Activated CD4-positive, alpha-beta memory T cell treated with anti-CD3 and anti-CD28 coated beads, Interleukin-2, amount 10 ng/mL, durations not matched to agents 7 days and 5 days (primary cell): ENCODE data around the gene PCAT7. TPM values are rescaled to one million over a fixed set of nuclear protein-coding genes. Genes with fewer than 3 reads are reported as not detected.
A peak's percentile ranks its signal among the peaks of the same experiment; 100 is the strongest.
"Not testable (repeated sequence)": the region's sequence is repeated elsewhere in the genome, so short reads cannot be mapped to it uniquely, and the experiment has no call there.

ENCODE experiments used
- CTCF ChIA-PET: fragments of 350-600 bp; sonication (Branson Sonifier 250); formaldehyde crosslinking; loops from one replicate; lab custom pipeline; 2021; ENCODE audit warnings: antibody characterized with exemption, inconsistent platforms; lab: Charles Lee
- POLR2A ChIA-PET: fragments of 350-600 bp; sonication (Branson Sonifier 250); formaldehyde crosslinking; loops from one replicate; lab custom pipeline; 2021; ENCODE audit warnings: antibody characterized with exemption; lab: Charles Lee
- DNase-seq: peaks from one replicate; pipeline ENCODE4 v3.0.0-alpha.2; 2020
- H3K27ac Mint-ChIP-seq: one replicate; pipeline ENCODE4 v1.8.0; 2021; ENCODE audit warnings: mild to moderate bottlenecking, mixed read lengths
- H3K27me3 Mint-ChIP-seq: one replicate; pipeline ENCODE4 v1.8.0; 2021; ENCODE audit warnings: mixed read lengths
- H3K36me3 Mint-ChIP-seq: one replicate; pipeline ENCODE4 v1.8.0; 2021; ENCODE audit warnings: low read depth, mixed read lengths
- H3K4me1 Mint-ChIP-seq: one replicate; pipeline ENCODE4 v1.8.0; 2021; ENCODE audit warnings: mixed read lengths
- H3K4me3 Mint-ChIP-seq: one replicate; pipeline ENCODE4 v1.8.0; 2021; ENCODE audit warnings: mild to moderate bottlenecking, mixed read lengths
- H3K9me3 Mint-ChIP-seq: one replicate; pipeline ENCODE4 v1.8.0; 2021; ENCODE audit warnings: mixed read lengths
- total RNA-seq, 2 experiments: library from RNA; stranded (reverse); gene quantifications; one replicate each; pipeline ENCODE4 v1.2.3, GENCODE V29; 2021

PCAT7 gene
- total RNA-seq, 2 experiments from 2014 or later, result not detected

- Mint-ChIP-seq H3K36me3 (no peaks in the 10 kb centered on the region), H3K27ac (no peak overlapping the region), H3K9me3 (no peaks in the 10 kb centered on the region), H3K27me3 (peaks cover 31% of the 10 kb centered on the region), H3K4me1 (no peaks in the 10 kb centered on the region), H3K4me3 (no peak overlapping the region)
- ChIA-PET POLR2A (no interaction called here), CTCF (interaction anchor here (0.9 kb wide), 1 partner anchor 12 kb away, joined by 3 read pairs; no protein-coding TSS in a partner anchor)
- no peak for DNase-seq
These were observed 14.3 kb downstream of the PCAT7 start for GRCh38 chr9:94568972-94569712.

GRCh38 chr9:94576131-94576530, 21.2 kb downstream of the PCAT7 start:
- Mint-ChIP-seq H3K36me3 (no peaks in the 10 kb centered on the region), H3K9me3 (no peaks in the 10 kb centered on the region), H3K27ac (no peak overlapping the region), H3K4me1 (peaks cover 4% of the 10 kb centered on the region), H3K4me3 (no peak overlapping the region), H3K27me3 (peaks cover 22% of the 10 kb centered on the region)
- POLR2A ChIA-PET, result no interaction called here
- no peak for DNase-seq
- CTCF ChIA-PET, result no interaction called here

DNA sequence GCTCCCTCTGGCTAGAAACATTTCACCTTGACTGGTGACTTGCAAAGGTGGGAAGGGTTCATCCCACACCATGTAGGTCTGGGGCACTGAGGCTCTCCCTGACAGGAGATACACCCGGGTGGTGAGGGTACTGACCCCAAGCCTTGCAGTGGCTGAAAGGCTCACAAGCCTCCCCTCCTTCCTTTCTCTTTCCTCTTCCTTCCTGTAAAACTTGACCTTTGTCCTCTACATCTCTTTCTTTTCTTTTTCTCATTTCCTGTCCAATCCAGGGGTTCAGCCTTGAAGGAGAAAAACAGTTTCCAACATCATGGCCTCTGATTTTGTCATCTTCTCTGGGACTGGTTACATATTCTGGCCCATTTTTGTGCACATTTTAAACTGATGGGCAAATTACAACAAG, 22.2 kb downstream of the PCAT7 start:
- no peak for DNase-seq
- ChIA-PET CTCF (no interaction called here), POLR2A (no interaction called here)
- no peaks in the 10 kb centered on the region for H3K9me3 Mint-ChIP-seq
- no peak overlapping the region for H3K4me3 Mint-ChIP-seq
- H3K4me1 Mint-ChIP-seq, result peaks cover 4% of the 10 kb centered on the region
- H3K27me3 Mint-ChIP-seq, result peaks cover 19% of the 10 kb centered on the region
- H3K27ac Mint-ChIP-seq, result no peak overlapping the region
- no peaks in the 10 kb centered on the region for H3K36me3 Mint-ChIP-seq

DNA sequence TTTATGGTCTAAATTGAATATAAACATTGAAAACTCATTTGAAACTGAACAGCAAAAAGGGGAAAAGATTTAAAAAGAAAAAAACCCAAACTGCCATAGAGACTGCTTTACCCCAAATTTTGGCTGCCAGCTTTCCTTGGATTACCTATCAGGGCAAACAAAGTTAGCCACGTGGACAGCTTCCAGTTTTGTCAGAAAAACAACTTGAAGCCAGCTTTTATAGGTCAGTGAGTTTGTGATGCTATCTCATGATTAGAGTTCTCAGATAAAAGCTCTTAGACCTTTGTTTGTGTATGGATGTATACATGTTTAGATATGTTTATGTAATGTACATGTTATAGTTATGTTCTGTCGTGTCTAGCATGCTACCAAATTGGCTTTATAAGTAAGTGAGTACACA, 22.7 kb downstream of the PCAT7 start:
- H3K27ac Mint-ChIP-seq, result no peak overlapping the region
- H3K36me3 Mint-ChIP-seq, result no peaks in the 10 kb centered on the region

GRCh38 chr9:94581728-94582127, 26.8 kb downstream of the PCAT7 start:
- no peaks in the 10 kb centered on the region for H3K36me3 Mint-ChIP-seq
- H3K4me3 Mint-ChIP-seq, result no peak overlapping the region
- CTCF ChIA-PET, result interaction anchor here (0.9 kb wide), 1 partner anchor 12 kb away, joined by 3 read pairs; no protein-coding TSS in a partner anchor
- no peaks in the 10 kb centered on the region for H3K9me3 Mint-ChIP-seq
- H3K4me1 Mint-ChIP-seq, result peaks cover 10% of the 10 kb centered on the region
- H3K27me3 Mint-ChIP-seq, result no peaks in the 10 kb centered on the region
- no peak for DNase-seq
- POLR2A ChIA-PET, result no interaction called here
- H3K27ac Mint-ChIP-seq, result no peak overlapping the region

More for the DNA sequence above, 22.7 kb downstream of the PCAT7 start:
- DNase-seq, result no peak
- no peaks in the 10 kb centered on the region for H3K9me3 Mint-ChIP-seq
- H3K4me3 Mint-ChIP-seq, result no peak overlapping the region
- H3K4me1 Mint-ChIP-seq, result peaks cover 4% of the 10 kb centered on the region
- peaks cover 14% of the 10 kb centered on the region for H3K27me3 Mint-ChIP-seq
- ChIA-PET POLR2A (no interaction called here), CTCF (no interaction called here)

GRCh38 chr9:94584555-94584954, 29.7 kb downstream of the PCAT7 start:
- POLR2A ChIA-PET, result interaction anchor here (1.2 kb wide), 1 partner anchor 47 kb away, joined by 3 read pairs; no protein-coding TSS in a partner anchor
- no peak overlapping the region for H3K4me3 Mint-ChIP-seq

GRCh38 chr9:94586316-94586715, 31.4 kb downstream of the PCAT7 start:
- ChIA-PET CTCF (interaction anchor here (0.9 kb wide), 1 partner anchor 18 kb away, joined by 3 read pairs; no protein-coding TSS in a partner anchor), POLR2A (no interaction called here)
- Mint-ChIP-seq H3K27me3 (peaks cover 4% of the 10 kb centered on the region), H3K4me3 (peak overlapping the region; percentile 14), H3K4me1 (peaks cover 13% of the 10 kb centered on the region), H3K9me3 (no peaks in the 10 kb centered on the region), H3K36me3 (no peaks in the 10 kb centered on the region), H3K27ac (no peak overlapping the region)
- no peak for DNase-seq

More at GRCh38 chr9:94584555-94584954, 29.7 kb downstream of the PCAT7 start:
- DNase-seq, result no peak
- Mint-ChIP-seq H3K27me3 (peaks cover 4% of the 10 kb centered on the region), H3K27ac (no peak overlapping the region), H3K36me3 (no peaks in the 10 kb centered on the region), H3K4me1 (peaks cover 13% of the 10 kb centered on the region), H3K9me3 (no peaks in the 10 kb centered on the region)
- CTCF ChIA-PET, result no interaction called here

DNA sequence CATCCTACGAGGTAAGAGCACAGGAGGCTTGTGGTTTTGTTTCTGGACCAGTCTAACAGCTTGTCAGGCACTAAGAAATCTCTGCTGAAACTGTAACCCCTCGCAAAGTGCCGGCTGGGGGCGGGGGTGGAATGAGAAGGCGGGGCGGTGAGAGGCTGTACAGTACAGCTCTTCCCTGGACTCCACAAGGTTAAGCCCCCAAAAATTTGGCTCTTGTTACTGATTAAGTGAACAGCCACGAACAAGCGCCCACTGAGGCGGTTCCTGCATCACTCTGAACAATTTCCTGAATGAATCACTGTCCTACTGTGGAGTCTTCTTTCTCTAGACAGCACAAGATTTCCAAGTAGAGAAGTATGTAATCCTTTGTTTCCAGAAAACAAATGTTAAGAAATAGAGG, 31.9 kb downstream of the PCAT7 start:
- peaks cover 13% of the 10 kb centered on the region for H3K4me1 Mint-ChIP-seq
- CTCF ChIA-PET, result interaction anchor here (0.9 kb wide), 1 partner anchor 18 kb away, joined by 3 read pairs; no protein-coding TSS in a partner anchor
- peak overlapping the region; percentile 14 for H3K4me3 Mint-ChIP-seq
- DNase-seq, result no peak
- POLR2A ChIA-PET, result no interaction called here
- no peaks in the 10 kb centered on the region for H3K9me3 Mint-ChIP-seq
- H3K27me3 Mint-ChIP-seq, result peaks cover 4% of the 10 kb centered on the region
- no peaks in the 10 kb centered on the region for H3K36me3 Mint-ChIP-seq
- no peak overlapping the region for H3K27ac Mint-ChIP-seq

GRCh38 chr9:94588681-94589080, 33.8 kb downstream of the PCAT7 start:
- no peak for DNase-seq
- Mint-ChIP-seq H3K4me3 (no peak overlapping the region), H3K4me1 (peaks cover 13% of the 10 kb centered on the region), H3K27ac (no peak overlapping the region), H3K27me3 (peaks cover 4% of the 10 kb centered on the region), H3K9me3 (no peaks in the 10 kb centered on the region), H3K36me3 (no peaks in the 10 kb centered on the region)
- CTCF ChIA-PET, result no interaction called here
- POLR2A ChIA-PET, result no interaction called here

DNA sequence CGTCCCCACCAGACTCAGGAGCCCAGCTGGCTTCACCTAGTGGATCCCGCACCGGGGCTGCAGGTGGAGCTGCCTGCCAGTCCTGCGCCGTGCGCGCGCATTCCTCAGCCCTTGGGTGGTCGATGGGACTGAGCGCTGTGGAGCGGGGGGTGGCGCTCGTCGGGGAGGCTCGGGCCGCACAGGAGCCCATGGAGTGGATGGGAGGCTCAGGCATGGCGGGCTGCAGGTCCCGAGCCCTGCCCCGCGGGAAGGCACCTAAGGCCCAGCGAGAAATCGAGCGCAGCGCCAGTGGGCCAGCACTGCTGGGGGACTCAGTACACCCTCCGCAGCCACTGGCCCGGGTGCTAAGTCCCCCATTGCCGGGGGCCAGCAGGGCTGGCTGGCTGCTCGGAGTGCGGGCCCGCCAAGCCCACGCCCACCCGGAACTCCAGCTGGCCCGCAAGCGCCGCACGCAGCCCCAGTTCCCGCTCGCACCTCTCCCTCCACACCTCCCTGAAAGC, 36.2 kb downstream of the PCAT7 start:
- POLR2A ChIA-PET, H3K4me3 Mint-ChIP-seq, H3K27me3 Mint-ChIP-seq, H3K9me3 Mint-ChIP-seq, H3K36me3 Mint-ChIP-seq, CTCF ChIA-PET, DNase-seq, H3K27ac Mint-ChIP-seq: not testable (repeated sequence)
- H3K4me1 Mint-ChIP-seq, result peaks cover 12% of the 10 kb centered on the region

DNA sequence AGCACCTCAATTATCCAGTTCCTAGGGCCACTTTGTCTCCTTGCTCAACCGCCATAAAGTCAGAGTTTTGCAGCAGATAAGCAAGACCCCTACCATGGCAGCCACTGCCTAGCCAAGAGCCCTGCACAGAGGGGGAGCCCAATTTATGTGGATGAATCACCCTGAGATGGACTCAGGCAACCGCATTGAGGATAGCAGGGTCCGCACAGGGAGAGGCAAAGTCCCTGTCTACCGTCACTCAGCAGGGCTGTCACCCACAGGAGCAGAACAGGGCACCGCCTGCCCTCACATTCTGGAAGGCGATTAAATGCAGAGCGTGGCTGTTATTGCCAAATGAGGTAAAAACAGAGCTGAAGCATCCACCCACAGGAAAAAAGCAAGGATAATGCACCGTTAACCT, 37.0 kb downstream of the PCAT7 start:
- no peaks in the 10 kb centered on the region for H3K9me3 Mint-ChIP-seq
- no peak for DNase-seq
- POLR2A ChIA-PET, result no interaction called here

GRCh38 chr9:94592683-94593082, 37.8 kb downstream of the PCAT7 start:
- H3K4me3 Mint-ChIP-seq, DNase-seq, H3K36me3 Mint-ChIP-seq, H3K27ac Mint-ChIP-seq, CTCF ChIA-PET, POLR2A ChIA-PET, H3K9me3 Mint-ChIP-seq, H3K4me1 Mint-ChIP-seq: not testable (repeated sequence)
- peaks cover 11% of the 10 kb centered on the region for H3K27me3 Mint-ChIP-seq

More for the DNA sequence above, 37.0 kb downstream of the PCAT7 start:
- H3K4me1 Mint-ChIP-seq, result peaks cover 5% of the 10 kb centered on the region
- no peaks in the 10 kb centered on the region for H3K36me3 Mint-ChIP-seq
- no peak overlapping the region for H3K4me3 Mint-ChIP-seq
- CTCF ChIA-PET, result no interaction called here
- H3K27ac Mint-ChIP-seq, result no peak overlapping the region
- peaks cover 10% of the 10 kb centered on the region for H3K27me3 Mint-ChIP-seq

DNA sequence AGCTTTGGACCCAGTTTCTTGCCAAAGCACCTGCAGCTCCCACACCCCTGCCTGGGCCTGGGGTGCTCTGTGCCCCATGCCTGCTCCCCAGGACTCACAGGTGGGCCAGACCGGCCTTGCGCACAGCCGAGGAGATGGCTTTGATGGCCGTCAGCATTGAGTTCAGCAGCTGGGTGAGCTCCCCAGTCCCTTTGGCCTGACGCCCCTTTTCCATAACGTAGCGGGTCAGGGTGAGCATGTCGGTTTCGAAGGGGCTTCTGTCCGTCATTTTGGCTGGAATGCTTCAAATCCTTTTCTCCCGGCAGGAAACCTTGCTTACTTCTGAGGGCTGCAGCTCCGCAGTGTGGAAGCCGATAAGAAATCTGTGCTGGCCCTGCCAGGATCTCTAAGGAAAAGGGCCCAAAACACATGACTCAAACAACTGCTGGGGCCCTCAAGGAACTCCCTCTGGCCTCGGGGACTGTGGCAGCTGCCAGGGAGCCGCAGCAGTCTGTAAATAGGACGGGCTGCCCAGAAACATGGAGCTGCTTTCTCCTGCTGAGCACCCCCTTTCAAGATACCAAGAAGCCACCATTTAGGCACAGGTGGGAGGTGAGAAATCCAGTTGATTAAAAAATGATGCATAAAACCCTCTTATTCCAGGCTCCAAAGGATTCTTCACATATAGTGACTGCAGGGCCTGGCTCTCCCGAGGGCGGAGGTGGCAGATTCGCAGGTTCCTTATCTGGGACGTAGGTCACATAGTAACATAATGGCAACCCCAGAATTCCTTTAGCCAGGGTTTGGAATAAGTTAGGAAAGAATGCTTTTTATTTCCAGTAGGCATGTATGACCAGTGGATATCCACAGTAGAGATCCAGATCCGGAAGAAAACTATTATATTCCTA, 38.8 kb downstream of the PCAT7 start, which contains the start of gene FBP2:
FBP2 (minus strand) TSS at position 366 of the 887 bp plus-strand sequence; CDS start at position 268, 98 bp downstream.
- Mint-ChIP-seq H3K27me3 (peaks cover 12% of the 10 kb centered on the region), H3K4me3 (no peak within 1 kb of the TSS), H3K9me3 (no peaks in the 10 kb centered on the region), H3K4me1 (no peaks in the 10 kb centered on the region), H3K27ac (no peak within 1 kb of the TSS), H3K36me3 (no peaks in the 10 kb centered on the region)
- CTCF ChIA-PET, result no interaction called here
- DNase-seq, result no peak
- POLR2A ChIA-PET, result no interaction called here
